HCT116 (cell line): ENCODE results near the gene PTPRR. TPM values are rescaled to one million over a fixed set of nuclear protein-coding genes. Genes with fewer than 3 reads are reported as not detected.

Experiments
- ATAC-seq: fragments of 200-7000 bp; cut with Tn5 transposase; 2 replicates; pipeline ENCODE4 v1.9.1; 2020; ENCODE audit warnings: mild to moderate bottlenecking, moderate library complexity
- BruUV-seq: library from RNA; stranded (reverse); fragments of 400-500 nt; replicated peaks from 2 replicates; lab custom pipeline; 2021; lab: Mats Ljungman, UMichigan
- CTCF ChIA-PET: fragments of 300-600 bp; sonication (Branson Sonifier 250); formaldehyde crosslinking; loops from one replicate; lab custom pipeline; 2021; ENCODE audit warnings: antibody characterized with exemption; lab: Charles Lee
- POLR2A ChIA-PET: fragments of 300-600, 350-600 bp; sonication (Branson Sonifier 250); formaldehyde crosslinking; loops from one replicate; lab custom pipeline; 2021; ENCODE audit warnings: antibody characterized with exemption; lab: Charles Lee
- RAD21 ChIA-PET, 2 experiments: fragments of 300-600 bp; sonication (Branson Sonifier 250); formaldehyde crosslinking; loops; one replicate each; lab custom pipeline; 2023; ENCODE audit warnings: low total read pairs in 2 of 2; ENCODE audit not compliant: uncharacterized antibody in 2 of 2, unreplicated experiment in 2 of 2, low non-redundant PET in 1 of 2; lab: Charles Lee
- DNase-seq: peaks from one replicate; pipeline ENCODE4 v3.0.0-alpha.2; 2010; ENCODE audit warnings: low read depth, low spot score
- H2AFZ ChIP-seq: fragments of 200-600 bp; shearing (Covaris generic), sonication (generic); 2 replicates; pipeline ENCODE4 v1.6.1; 2017; ENCODE audit warnings: low read depth, mixed run types, mixed read lengths, antibody characterized with exemption, low read length; ENCODE audit not compliant: poor library complexity, severe bottlenecking
- H3K27ac ChIP-seq: 2 replicates; pipeline ENCODE4 v1.5.1; 2012; ENCODE audit warnings: low read depth, low read length
- H3K27me3 ChIP-seq: fragments of 200-600 bp; sonication (generic); 2 replicates; pipeline ENCODE4 v1.6.1; 2016; ENCODE audit warnings: mixed run types, low read length, mixed read lengths; ENCODE audit not compliant: insufficient read depth
- H3K36me3 ChIP-seq, 2 experiments: fragments of 200-500 bp in 1 of 2; fragments of 200-600 bp in 1 of 2; sonication (Bioruptor generic) in 1 of 2; sonication (generic) in 1 of 2; 2 replicates each; pipeline versions ENCODE4 v1.5.1 to v1.6.1; 2014 to 2016; ENCODE audit warnings: low read length in 2 of 2, inconsistent platforms in 1 of 2, mixed read lengths in 1 of 2, mixed run types in 1 of 2; ENCODE audit not compliant: insufficient read depth in 2 of 2, control insufficient read depth in 1 of 2
- H3K4me1 ChIP-seq, 2 experiments: fragments of 200-600 bp in 1 of 2; sonication (generic) in 1 of 2; 2 replicates each; pipeline versions ENCODE4 v1.5.1 to v1.6.1; 2012 to 2017; ENCODE audit warnings: low read length in 2 of 2, inconsistent platforms in 1 of 2, mild to moderate bottlenecking in 1 of 2, mixed read lengths in 1 of 2, mixed run types in 1 of 2, moderate library complexity in 1 of 2; ENCODE audit not compliant: insufficient read depth in 2 of 2, control insufficient read depth in 1 of 2
- H3K4me2 ChIP-seq: fragments of 200-600 bp; sonication (generic); 2 replicates; pipeline ENCODE4 v1.6.1; 2017; ENCODE audit warnings: mixed run types, low read length, mixed read lengths
- H3K4me3 ChIP-seq, 2 experiments: fragments of 200-600 bp in 1 of 2; sonication (generic) in 1 of 2; replicated peaks in 1 of 2; 2 replicates each; pipeline ENCODE4 v1.5.1; 2011 to 2016; ENCODE audit warnings: low read length in 2 of 2, control low read depth in 1 of 2, low read depth in 1 of 2, mild to moderate bottlenecking in 1 of 2, mixed read lengths in 1 of 2, mixed run types in 1 of 2
- H3K79me2 ChIP-seq: fragments of 200-600 bp; sonication (generic); 2 replicates; pipeline ENCODE4 v1.6.1; 2017; ENCODE audit warnings: mild to moderate bottlenecking, mixed run types, low read length, moderate library complexity, mixed read lengths; ENCODE audit not compliant: insufficient read depth
- H3K9ac ChIP-seq: fragments of 200-600 bp; sonication (generic); 2 replicates; pipeline ENCODE4 v1.6.1; 2016; ENCODE audit warnings: low read length, mixed read lengths
- H3K9me2 ChIP-seq: fragments of 200-600 bp; sonication (generic), shearing (Covaris generic); 2 replicates; pipeline ENCODE4 v1.6.1; 2017; ENCODE audit warnings: mixed run types, mild to moderate bottlenecking, moderate library complexity; ENCODE audit not compliant: insufficient read depth
- H3K9me3 ChIP-seq, 2 experiments: fragments of 200-500 bp in 1 of 2; fragments of 200-600 bp in 1 of 2; sonication (Bioruptor generic) in 1 of 2; sonication (generic) in 1 of 2; 2 replicates each; pipeline ENCODE4 v1.6.1; 2014 to 2017; ENCODE audit warnings: low read length in 2 of 2, mixed read lengths in 2 of 2, inconsistent platforms in 1 of 2, low read depth in 1 of 2, mild to moderate bottlenecking in 1 of 2, mixed run types in 1 of 2, moderate library complexity in 1 of 2; ENCODE audit not compliant: control insufficient read depth in 1 of 2, insufficient read depth in 1 of 2
- H4K20me1 ChIP-seq: fragments of 200-600 bp; sonication (generic), shearing (Covaris generic); 2 replicates; pipeline ENCODE4 v1.6.1; 2017; ENCODE audit warnings: mixed run types, mild to moderate bottlenecking, moderate library complexity; ENCODE audit not compliant: insufficient read depth
- EZH2 ChIP-seq: fragments of 200-600 bp; sonication (generic); IDR thresholded peaks from 2 replicates; pipeline ENCODE4 v1.6.1; 2017; ENCODE audit warnings: antibody characterized with exemption, mixed run types
- EZH2phosphoT487 ChIP-seq: fragments of 200-600 bp; IDR thresholded peaks from 2 replicates; pipeline ENCODE4 v1.6.1; 2018; ENCODE audit warnings: antibody characterized with exemption, borderline replicate concordance
- FOSL1 ChIP-seq: IDR thresholded peaks from 2 replicates; pipeline ENCODE4 v1.6.1; 2012; ENCODE audit warnings: low read depth
- POLR2A ChIP-seq: IDR thresholded peaks from 2 replicates; pipeline ENCODE4 v1.7.0; 2011; ENCODE audit warnings: borderline replicate concordance; ENCODE audit not compliant: insufficient read depth, insufficient read length; ENCODE audit errors: extremely low read depth
- POLR2AphosphoS5 ChIP-seq: IDR thresholded peaks from 2 replicates; pipeline ENCODE4 v1.6.1; 2011; ENCODE audit warnings: mild to moderate bottlenecking, low read depth, low read length, moderate library complexity
- SIN3A ChIP-seq: IDR thresholded peaks from 2 replicates; pipeline ENCODE4 v1.6.1; 2012; ENCODE audit warnings: low read depth
- SP1 ChIP-seq: IDR thresholded peaks from 2 replicates; pipeline ENCODE4 v1.6.1; 2012; ENCODE audit warnings: low read depth
- SRF ChIP-seq: IDR thresholded peaks from 2 replicates; pipeline ENCODE4 v1.6.1; 2012; ENCODE audit warnings: low read depth
- ZFX ChIP-seq: fragments of 450-650 bp; IDR thresholded peaks from 2 replicates; pipeline ENCODE4 v1.6.1; 2017
- ZNF274 ChIP-seq: fragments of 200-500 bp; sonication (Bioruptor generic); IDR thresholded peaks from 2 replicates; pipeline ENCODE4 v1.6.1; 2014; ENCODE audit warnings: mild to moderate bottlenecking, low read depth, low read length, inconsistent platforms
- intact Hi-C: fragments of 100-400 bp; cut with micrococcal nuclease; formaldehyde crosslinking; loops from 2 replicates; pipeline ENCODE4 v1.10.0; 2022
- total RNA-seq: library from RNA; stranded (reverse); gene quantifications from one replicate; pipeline ENCODE4 v1.2.1, GENCODE V29; 2021; ENCODE audit not compliant: unreplicated experiment
- TF ChIP-seq, protein P1 (sequence below): IDR thresholded peaks from 2 replicates; pipeline ENCODE4 v1.6.1; 2011; ENCODE audit warnings: mild to moderate bottlenecking, low read length, moderate library complexity; ENCODE audit not compliant: insufficient replicate concordance; ENCODE audit errors: extremely low read depth

PTPRR gene
- total RNA-seq, 1 experiment from 2014 or later = 0.27 TPM

GRCh38 chr12:70763666-70764065 lies 156.9 kb downstream of the PTPRR start (continued):
- TF ChIP-seq, protein P1, sequence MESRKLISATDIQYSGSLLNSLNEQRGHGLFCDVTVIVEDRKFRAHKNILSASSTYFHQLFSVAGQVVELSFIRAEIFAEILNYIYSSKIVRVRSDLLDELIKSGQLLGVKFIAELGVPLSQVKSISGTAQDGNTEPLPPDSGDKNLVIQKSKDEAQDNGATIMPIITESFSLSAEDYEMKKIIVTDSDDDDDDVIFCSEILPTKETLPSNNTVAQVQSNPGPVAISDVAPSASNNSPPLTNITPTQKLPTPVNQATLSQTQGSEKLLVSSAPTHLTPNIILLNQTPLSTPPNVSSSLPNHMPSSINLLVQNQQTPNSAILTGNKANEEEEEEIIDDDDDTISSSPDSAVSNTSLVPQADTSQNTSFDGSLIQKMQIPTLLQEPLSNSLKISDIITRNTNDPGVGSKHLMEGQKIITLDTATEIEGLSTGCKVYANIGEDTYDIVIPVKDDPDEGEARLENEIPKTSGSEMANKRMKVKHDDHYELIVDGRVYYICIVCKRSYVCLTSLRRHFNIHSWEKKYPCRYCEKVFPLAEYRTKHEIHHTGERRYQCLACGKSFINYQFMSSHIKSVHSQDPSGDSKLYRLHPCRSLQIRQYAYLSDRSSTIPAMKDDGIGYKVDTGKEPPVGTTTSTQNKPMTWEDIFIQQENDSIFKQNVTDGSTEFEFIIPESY = no peak
- no peak for TF ChIP-seq POLR2A
- TF ChIP-seq EZH2phosphoT487 = no peak
- TF ChIP-seq SP1 = no peak
- no peak for TF ChIP-seq FOSL1
- TF ChIP-seq EZH2 = no peak

DNA sequence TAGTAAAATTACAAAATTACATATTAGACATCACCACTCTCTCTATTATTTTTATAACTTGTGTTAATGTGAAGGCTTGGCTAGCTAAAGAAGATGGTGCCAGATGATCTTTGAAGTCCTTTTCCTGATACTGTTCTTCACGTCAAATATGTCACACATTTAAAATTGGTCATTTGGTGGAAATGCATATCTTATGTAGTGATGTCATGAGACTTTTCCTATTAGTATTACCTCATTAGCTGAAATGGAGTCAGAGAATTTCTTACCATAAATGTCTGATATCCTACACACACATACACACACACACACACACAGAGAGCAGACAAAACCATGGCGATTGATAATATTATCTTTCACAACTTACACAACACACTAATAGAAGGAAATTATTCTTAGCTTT lies 158.5 kb downstream of the PTPRR start:
- H4K20me1 ChIP-seq = no peaks in the 10 kb centered on the region
- no TSS peak for BruUV-seq

More for the DNA sequence above, 158.5 kb downstream of the PTPRR start:
- intact Hi-C loops = no loop called here
- ATAC-seq (no peak), DNase-seq (no peak)
- POLR2A ChIA-PET = no interaction called here
- TF ChIP-seq, protein P1 = no peak
- TF ChIP-seq ZFX (no peak), SIN3A (no peak), ZNF274 (no peak), POLR2AphosphoS5 (no peak), SRF (no peak)
- peaks cover under 1 to 1% of the 10 kb centered on the region in 2 experiments; a peak in 2 of 4 replicates for H3K4me1 ChIP-seq
- H3K9me3 ChIP-seq = no peaks in the 10 kb centered on the region
- H3K9ac ChIP-seq = no peak overlapping the region
- no peaks in the 10 kb centered on the region for H3K9me2 ChIP-seq
- no peak overlapping the region for H3K27ac ChIP-seq
- no peak overlapping the region for H3K4me2 ChIP-seq
- no peaks in the 10 kb centered on the region for H3K79me2 ChIP-seq
- CTCF ChIA-PET = no interaction called here
- H2AFZ ChIP-seq = no peak overlapping the region
- RAD21 ChIA-PET = no interaction called here
- H3K36me3 ChIP-seq = no peaks in the 10 kb centered on the region
- H3K27me3 ChIP-seq = no peaks in the 10 kb centered on the region
- no peak overlapping the region for H3K4me3 ChIP-seq
